Measurements from ENCODE around the gene ELP2.
"Not testable (repeated sequence)": the region's sequence is repeated elsewhere in the genome, so short reads cannot be mapped to it uniquely, and the experiment has no call there.

Gene ELP2

DNA sequence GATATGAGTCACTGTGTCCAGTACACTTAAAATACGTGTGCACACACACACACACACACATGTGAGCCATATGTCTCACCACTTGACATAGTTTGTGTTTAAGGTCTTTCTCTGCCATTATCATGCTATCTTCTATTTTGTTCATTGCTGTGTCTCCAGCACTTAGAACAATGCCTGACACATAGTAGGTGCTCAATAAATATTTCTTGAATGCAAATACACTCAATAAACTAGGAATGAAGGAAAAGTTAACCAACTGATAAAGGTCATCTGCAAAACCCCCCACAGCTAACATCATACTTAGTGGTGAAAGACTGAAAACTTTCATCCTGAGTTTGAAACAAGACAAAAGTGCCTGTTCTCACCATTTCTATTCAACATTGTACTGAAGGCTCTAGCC lies 62.0 kb downstream of the ELP2 start:
- no peak for DNase-seq

GRCh38 chr18:36194600-36195315 lies 65.1 kb downstream of the ELP2 start:
- DNase-seq, result peak; percentile 30

GRCh38 chr18:36195427-36196122 lies 65.9 kb downstream of the ELP2 start:
- peak; percentile 24 for DNase-seq

- DNase-seq, result peak; percentile 14
These were observed 66.7 kb downstream of the ELP2 start for GRCh38 chr18:36196238-36196995.

DNA sequence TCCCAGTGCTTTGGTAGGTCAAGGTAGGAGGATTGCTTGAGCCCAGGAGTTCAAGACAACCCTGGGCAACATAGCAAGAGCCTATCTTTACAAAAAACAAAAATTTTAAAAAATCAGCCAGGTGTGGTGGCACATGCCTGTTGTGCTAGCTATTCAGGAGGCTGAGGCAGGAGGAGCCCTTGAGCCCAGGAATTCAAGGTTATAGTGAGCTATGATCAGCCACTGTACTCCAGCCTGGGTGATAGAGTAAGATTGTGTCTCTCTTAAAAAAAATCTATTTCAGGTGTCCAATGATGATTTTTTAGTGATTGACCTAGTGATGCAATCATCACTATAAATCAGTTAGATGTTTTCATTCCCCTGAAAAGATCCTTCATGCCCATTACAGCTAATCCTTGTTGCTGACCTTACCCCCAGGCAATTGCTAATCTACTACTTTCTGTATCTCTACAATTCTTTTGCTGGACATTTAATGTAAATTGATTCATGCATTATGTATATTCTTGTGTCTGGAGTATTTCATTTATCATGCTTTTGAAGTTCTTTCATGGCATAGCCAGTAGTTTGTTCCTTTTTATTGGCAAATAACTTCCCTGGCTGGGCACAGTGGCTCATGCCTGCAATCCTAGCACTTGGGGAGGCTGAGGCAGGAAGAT lies 67.9 kb downstream of the ELP2 start:
- no peak for DNase-seq

DNA sequence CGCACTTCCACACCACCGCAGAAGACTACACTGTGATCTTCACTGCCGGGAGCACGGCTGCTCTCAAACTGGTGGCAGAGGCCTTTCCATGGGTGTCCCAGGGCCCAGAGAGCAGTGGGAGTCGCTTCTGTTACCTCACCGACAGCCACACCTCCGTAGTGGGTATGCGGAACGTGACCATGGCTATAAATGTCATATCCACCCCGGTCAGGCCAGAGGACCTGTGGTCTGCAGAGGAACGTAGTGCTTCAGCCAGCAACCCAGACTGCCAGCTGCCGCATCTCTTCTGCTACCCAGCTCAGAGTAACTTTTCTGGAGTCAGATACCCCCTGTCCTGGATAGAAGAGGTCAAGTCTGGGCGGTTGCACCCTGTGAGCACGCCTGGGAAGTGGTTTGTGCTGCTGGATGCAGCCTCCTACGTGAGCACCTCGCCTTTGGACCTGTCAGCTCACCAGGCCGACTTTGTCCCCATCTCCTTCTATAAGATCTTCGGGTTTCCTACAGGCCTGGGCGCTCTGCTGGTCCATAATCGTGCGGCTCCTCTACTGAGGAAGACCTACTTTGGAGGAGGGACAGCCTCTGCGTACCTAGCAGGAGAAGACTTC lies 70.1 kb downstream of the ELP2 start:
- peak; percentile 57 for DNase-seq

GRCh38 chr18:36200354-36200771 lies 70.7 kb downstream of the ELP2 start:
- DNase-seq, result no peak

GRCh38 chr18:36201765-36202164 lies 72.1 kb downstream of the ELP2 start:
- peak; percentile 17 for DNase-seq

GRCh38 chr18:36203360-36203895 lies 73.7 kb downstream of the ELP2 start:
- DNase-seq, result peak; percentile 5

DNA sequence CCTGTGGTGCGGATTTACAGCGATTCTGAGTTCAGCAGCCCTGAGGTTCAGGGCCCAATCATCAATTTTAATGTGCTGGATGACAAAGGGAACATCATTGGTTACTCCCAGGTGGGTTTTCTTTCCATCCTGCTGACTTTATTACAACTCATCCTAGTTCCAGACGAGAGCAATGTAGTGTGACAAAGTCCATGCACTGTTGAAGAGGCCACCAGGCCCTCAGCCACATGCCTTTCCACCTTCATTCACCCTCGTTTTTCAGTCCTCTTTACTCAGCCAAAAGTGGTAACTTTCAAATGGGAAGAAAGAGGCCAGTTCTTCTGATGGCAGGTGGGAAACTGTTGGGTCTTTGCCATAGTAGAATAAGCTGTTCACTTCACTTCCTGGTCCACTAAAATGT lies 75.5 kb downstream of the ELP2 start:
- no peak for DNase-seq

GRCh38 chr18:36207303-36207702 lies 77.6 kb downstream of the ELP2 start:
- DNase-seq, result no peak

DNA sequence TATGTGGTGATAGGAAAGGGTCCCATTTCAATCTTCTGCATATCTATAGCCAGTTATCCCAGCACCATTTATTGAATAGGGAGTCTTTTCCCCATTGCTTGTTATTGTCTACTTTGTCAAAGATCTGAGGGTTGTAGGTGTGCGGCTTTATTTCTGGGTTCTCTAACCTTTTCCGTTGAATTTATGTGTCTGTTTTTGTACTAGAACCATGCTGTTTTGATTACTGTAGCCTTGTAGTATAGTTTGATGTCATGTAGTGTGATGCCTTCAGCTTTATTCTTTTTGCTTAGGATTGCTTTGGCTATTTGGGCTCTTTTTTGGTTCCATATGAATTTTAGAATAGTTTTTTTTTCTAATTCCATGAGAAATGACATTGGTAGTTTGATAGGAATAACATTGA lies 78.3 kb downstream of the ELP2 start:
- DNase-seq, result not testable (repeated sequence)

GRCh38 chr18:36211612-36212065 lies 81.9 kb downstream of the ELP2 start:
- DNase-seq, result no peak

GRCh38 chr18:36212301-36213171 lies 82.8 kb downstream of the ELP2 start:
- no peak for DNase-seq

DNA sequence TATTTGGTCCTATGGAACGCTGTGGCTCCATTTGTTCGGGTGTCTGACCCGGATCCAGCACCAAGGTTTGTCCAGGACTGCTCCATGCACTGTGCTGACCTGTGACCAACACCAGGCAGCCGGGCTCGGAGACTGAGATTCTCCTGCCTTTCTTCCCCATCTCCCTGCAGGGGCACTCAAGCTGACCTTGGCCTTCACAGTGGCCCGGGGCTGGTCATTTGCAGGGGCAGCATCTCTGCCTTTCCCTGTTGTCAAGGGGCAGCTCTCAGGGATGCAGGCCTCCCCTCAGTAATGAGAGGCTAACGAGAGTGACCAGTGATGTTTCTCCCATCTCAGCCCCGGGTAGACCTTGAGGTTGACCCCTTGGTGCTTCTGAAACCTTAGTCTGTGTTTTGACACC lies 85.1 kb downstream of the ELP2 start:
- DNase-seq, result no peak

DNA sequence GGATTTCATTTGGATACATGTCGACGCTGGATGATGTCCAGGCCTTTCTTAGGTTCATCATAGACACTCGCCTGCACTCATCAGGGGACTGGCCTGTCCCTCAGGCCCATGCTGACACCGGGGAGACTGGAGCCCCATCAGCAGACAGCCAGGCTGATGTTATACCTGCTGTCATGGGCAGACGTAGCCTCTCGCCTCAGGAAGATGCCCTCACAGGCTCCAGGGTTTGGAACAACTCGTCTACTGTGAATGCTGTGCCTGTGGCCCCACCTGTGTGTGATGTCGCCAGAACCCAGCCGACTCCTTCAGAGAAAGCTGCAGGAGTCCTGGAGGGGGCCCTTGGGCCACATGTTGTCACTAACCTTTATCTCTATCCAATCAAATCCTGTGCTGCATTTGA lies 85.9 kb downstream of the ELP2 start:
- no peak for DNase-seq

- no peak for DNase-seq
These were observed 87.6 kb downstream of the ELP2 start for GRCh38 chr18:36217348-36217747.

GRCh38 chr18:36229188-36229587 lies 99.5 kb downstream of the ELP2 start:
- no peak for DNase-seq

Data from activated effector memory CD4-positive, alpha-beta T cell treated with anti-CD3 and anti-CD28 coated beads, Interleukin-2, amount 50 U/mL, for 16 hours (primary cell).